IMR-90 (cell line): ENCODE data around the gene HOXD3.

Experiments used
- CTCF ChIP-seq: conservative IDR thresholded peaks from 2 replicates; pipeline ENCODE4 v1.5.1; 2012; ENCODE audit warnings: mild to moderate bottlenecking, low read depth, low read length, improper control_type of control experiment
- FOS ChIP-seq: fragments of 150-350 bp; IDR thresholded peaks from 2 replicates; pipeline ENCODE4 v1.6.1; 2016; ENCODE audit warnings: low read depth, low read length
- MAFK ChIP-seq: IDR thresholded peaks from 2 replicates; pipeline ENCODE4 v1.6.1; 2012; ENCODE audit warnings: low read depth, low read length, improper control_type of control experiment
- POLR2A ChIP-seq: IDR thresholded peaks from 2 replicates; pipeline ENCODE4 v1.6.1; 2012; ENCODE audit warnings: mild to moderate bottlenecking, low read depth, low read length
- RAD21 ChIP-seq: IDR thresholded peaks from 2 replicates; pipeline ENCODE4 v1.6.1; 2012; ENCODE audit warnings: low read length, improper control_type of control experiment
- SMC3 ChIP-seq: fragments of 150-350 bp; IDR thresholded peaks from 2 replicates; pipeline ENCODE4 v1.6.1; 2016; ENCODE audit warnings: low read depth, mild to moderate bottlenecking, antibody characterized with exemption, low read length, moderate library complexity

DNA sequence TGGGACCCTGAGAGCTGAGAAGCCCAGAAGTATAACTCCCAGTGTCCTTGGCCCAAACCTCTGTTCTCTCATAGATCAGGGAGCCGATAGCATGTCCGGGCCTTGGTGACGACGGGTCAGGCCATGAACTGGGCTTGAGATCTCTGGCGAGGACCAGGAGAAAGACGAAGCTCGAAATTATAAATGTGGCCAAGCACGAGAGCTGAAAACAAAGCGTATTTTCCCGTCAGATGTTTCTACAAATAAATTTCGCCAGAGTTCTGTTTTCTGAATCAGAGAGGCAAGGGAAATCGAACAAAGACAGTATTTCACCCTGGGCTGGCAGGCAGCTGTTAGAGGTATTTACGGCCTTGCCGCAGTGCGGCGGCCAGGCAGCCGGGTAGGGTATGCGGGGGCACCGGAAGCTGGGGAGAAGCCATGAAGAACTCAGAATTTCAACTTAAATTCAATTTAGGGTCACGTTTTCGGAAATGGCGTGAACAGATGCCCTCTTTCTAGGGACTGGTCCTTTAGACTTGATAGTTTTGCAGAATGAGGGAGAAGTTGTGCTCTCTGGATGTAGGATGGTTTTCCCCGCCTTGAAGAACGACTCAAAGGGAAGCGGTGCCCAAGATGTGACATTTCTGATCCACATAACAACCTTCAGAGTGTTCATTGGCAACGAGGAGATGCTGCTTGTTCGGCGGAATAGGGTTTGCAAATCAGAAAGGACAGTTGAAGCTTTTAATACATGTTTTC lies 18.0 kb upstream of the HOXD3 start:
- TF ChIP-seq POLR2A: no peak
- TF ChIP-seq CTCF: no peak
- TF ChIP-seq FOS: no peak
- no peak for TF ChIP-seq SMC3
- no peak for TF ChIP-seq RAD21
- no peak for TF ChIP-seq MAFK
